Caki2 (cell line): ENCODE results near the gene RNF146. TPM values are rescaled to one million over a fixed set of nuclear protein-coding genes. Genes with fewer than 3 reads are reported as not detected.
"Not testable (repeated sequence)": the region's sequence is repeated elsewhere in the genome, so short reads cannot be mapped to it uniquely, and the experiment has no call there.

Source experiments
- DNase-seq: peaks from one replicate; pipeline ENCODE4 v3.0.0-alpha.2; 2015; ENCODE audit warnings: low read depth
- in situ Hi-C: cut with HindIII; loops from 2 replicates; pipeline ENCODE4 v1.10.0; 2016; ENCODE audit warnings: low sequenced_read_pairs, low pct_unique_long_range_greater_than_20kb, mixed read lengths
- total RNA-seq: library from RNA; depleted of rRNA; stranded (reverse); fragments of >200 nt; shearing (Covaris generic); gene quantifications from 2 replicates; pipeline ENCODE4 v1.2.3, GENCODE V29; 2014; ENCODE audit warnings: low replicate concordance; rRNA removed

RNF146 gene
- total RNA-seq, 1 experiment from 2014 or later = 17.8 TPM

DNA sequence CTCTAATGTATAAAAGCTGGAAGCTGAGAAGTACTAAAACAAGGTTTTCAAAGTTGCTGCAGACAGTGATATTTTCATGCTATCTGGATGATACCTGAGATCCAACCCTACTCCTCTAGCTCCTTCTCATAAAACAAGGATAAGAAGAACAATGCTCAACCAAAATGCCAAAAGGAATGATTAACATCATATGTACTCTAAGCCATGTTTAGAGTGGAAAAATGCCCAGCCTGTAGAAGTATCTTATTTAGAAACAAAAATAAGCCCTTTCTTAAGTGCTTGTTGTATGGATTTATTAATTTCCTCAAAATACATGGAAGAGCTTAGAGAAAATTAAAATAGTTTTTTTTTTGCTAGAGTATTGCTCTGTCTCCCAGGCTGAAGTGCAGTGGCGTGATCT, 53.0 kb downstream of the RNF146 start:
- no peak for DNase-seq
- in situ Hi-C loops = no loop called here

DNA sequence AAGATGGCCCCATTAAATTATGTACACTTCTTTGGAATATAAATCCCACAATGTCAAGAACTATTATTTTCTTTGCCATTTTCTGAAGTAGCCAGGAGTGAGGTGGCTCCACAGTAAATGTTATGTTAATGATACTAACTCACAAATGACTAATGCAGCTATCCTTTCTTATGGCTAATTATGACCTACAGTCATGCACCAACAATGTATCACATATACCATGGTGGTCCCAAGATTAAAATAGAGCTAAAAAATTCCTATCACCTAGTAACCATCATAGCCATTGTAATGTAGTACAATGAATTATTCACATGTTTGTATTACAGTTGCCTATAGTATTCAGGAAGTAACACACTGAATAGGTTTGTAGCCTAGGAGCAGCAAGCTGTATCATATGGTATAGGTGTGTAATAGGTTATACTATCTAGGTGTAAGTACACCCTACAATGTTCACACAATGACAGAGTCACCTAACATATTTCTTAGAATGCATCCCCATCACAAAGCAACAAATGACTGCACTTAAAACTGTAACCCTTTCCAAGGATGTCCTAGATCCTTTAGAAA, 61.5 kb downstream of the RNF146 start:
- in situ Hi-C loops = no loop called here
- no peak for DNase-seq

DNA sequence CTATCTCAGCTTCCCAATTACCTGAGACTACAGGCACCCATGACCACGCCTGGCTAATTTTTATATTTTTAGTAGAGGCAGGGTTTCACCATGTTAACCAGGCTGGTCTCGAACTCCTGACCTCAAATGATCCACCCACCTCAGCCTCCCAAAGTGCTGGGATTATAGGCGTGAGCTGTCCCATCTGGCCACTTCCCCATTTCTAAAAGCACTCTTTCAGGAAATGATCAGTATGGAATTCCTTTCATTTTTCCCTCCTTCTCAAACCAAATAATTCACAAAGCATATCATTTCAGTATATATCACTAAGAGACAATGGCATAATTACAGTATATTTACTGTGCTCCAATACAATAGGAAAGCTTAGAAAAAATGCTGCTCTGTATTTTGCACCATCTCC, 64.6 kb downstream of the RNF146 start:
- in situ Hi-C loops, DNase-seq: not testable (repeated sequence)

DNA sequence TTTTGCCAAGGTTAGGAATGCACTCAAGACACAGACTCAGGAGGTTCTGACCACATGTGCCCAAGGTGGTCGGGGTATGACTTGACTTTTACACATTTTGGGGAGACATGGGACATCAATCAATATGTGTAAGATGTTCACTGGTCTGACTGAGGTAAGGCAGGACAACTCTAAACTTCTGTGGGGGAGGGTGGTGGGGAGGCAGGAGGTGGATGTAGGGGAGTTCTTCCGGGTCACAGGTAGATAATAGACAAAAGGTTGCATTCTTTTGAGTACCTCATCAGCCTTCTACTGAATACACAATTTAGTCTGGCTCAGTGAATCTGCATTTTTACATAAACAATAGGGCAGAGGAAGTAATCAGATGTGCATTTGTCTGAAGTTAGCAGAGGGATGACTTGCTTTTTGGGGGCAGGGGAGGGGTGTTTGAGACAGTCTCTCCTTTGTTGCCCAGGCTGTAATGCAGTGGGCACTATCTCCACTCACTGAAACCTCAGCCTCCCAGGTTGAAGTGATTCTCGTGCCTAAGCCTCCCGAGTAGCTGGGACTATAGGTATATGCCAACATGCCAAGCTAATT, 65.8 kb downstream of the RNF146 start:
- in situ Hi-C loops = no loop called here
- no peak for DNase-seq

Other genes starting within 250 kb of the RNF146 start
- 2.4 and 7.7 TPM in 2 replicates for gene RSPO3, start 148.2 kb upstream of the RNF146 start, total RNA-seq
- 12.9 and 20.0 TPM in 2 replicates for gene ECHDC1, start 76.7 kb downstream of the RNF146 start, total RNA-seq
- gene KIAA0408, start 192.5 kb downstream of the RNF146 start, total RNA-seq = 0.14 TPM in 1 of 2 replicates, not detected in the other